MCF 10A (cell line): ENCODE data around the gene PLBD1. TPM values are rescaled to one million over a fixed set of nuclear protein-coding genes. Genes with fewer than 3 reads are reported as not detected.

ENCODE experiments used
- BruUV-seq: library from RNA; stranded (reverse); fragments of 400-500 nt; replicated peaks from 2 replicates; lab custom pipeline; 2021; lab: Mats Ljungman, UMichigan
- CTCF ChIA-PET: fragments of 300-600 bp; sonication (Branson Sonifier 250); formaldehyde crosslinking; extraction: SDS; loops from one replicate; lab custom pipeline; 2021; ENCODE audit warnings: antibody characterized with exemption, inconsistent platforms; lab: Yijun Ruan, JAX
- POLR2A ChIA-PET: fragments of 300-600, 350-650 bp; sonication (Branson Sonifier 250); formaldehyde crosslinking; extraction: SDS; loops from one replicate; lab custom pipeline; 2020; ENCODE audit warnings: antibody characterized with exemption, inconsistent platforms; lab: Yijun Ruan, JAX
- DNase-seq: peaks from one replicate; pipeline ENCODE4 v3.0.0-alpha.2; 2018; ENCODE audit not compliant: unreplicated experiment
- H3K27ac Mint-ChIP-seq: one replicate; pipeline ENCODE4 v1.8.0; 2022; ENCODE audit warnings: mild to moderate bottlenecking, low read depth, mixed read lengths; ENCODE audit not compliant: unreplicated experiment
- H3K27me3 Mint-ChIP-seq: one replicate; pipeline ENCODE4 v1.8.0; 2022; ENCODE audit warnings: mixed read lengths; ENCODE audit not compliant: insufficient read depth, unreplicated experiment
- H3K36me3 Mint-ChIP-seq: one replicate; pipeline ENCODE4 v1.8.0; 2022; ENCODE audit warnings: mild to moderate bottlenecking, moderate library complexity, mixed read lengths; ENCODE audit not compliant: insufficient read depth, unreplicated experiment
- H3K4me1 Mint-ChIP-seq: one replicate; pipeline ENCODE4 v1.8.0; 2022; ENCODE audit warnings: mixed read lengths; ENCODE audit not compliant: insufficient read depth, unreplicated experiment
- H3K4me3 Mint-ChIP-seq: one replicate; pipeline ENCODE4 v1.8.0; 2022; ENCODE audit warnings: mild to moderate bottlenecking, moderate library complexity, mixed read lengths; ENCODE audit not compliant: unreplicated experiment
- H3K9me3 Mint-ChIP-seq: one replicate; pipeline ENCODE4 v1.8.0; 2022; ENCODE audit warnings: mixed read lengths; ENCODE audit not compliant: unreplicated experiment
- intact Hi-C: fragments of 100-400 bp; cut with micrococcal nuclease; formaldehyde crosslinking; loops from 2 replicates; pipeline ENCODE4 v1.14.1; 2022
- total RNA-seq: library from RNA; stranded (reverse); gene quantifications from 2 replicates; pipeline ENCODE4 v1.2.3, GENCODE V29; 2022
- TF ChIP-seq, protein P1 (sequence below): fragments of 200-600 bp; IDR thresholded peaks from one replicate; pipeline ENCODE4 v1.8.0; 2022; ENCODE audit warnings: antibody characterized with exemption, mild to moderate bottlenecking; ENCODE audit not compliant: unreplicated experiment

The PLBD1 gene
- total RNA-seq, 1 experiment from 2014 or later = not detected

DNA sequence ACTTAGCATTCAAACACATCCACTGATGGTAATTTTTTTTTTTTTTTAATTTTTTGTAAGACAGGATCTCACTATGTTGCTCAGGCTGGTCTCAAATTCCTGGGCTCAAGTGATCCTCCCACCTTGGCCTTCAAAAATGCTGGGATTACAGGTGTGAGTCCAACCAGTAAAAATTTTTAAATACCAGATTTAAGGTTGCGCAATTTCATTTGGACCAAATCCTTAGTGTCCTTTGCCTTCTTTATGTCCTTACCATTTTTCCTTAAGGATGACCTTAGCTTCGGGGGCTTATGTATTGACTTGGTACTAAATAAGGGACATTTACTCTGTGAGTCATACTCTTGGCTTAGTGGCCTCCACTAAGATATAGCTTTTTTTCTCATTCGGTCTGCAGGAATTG is 4.1 kb upstream of the PLBD1 start:
- Mint-ChIP-seq H3K9me3 (no peaks in the 10 kb centered on the region), H3K27ac (no peak overlapping the region), H3K4me1 (no peaks in the 10 kb centered on the region), H3K36me3 (no peaks in the 10 kb centered on the region), H3K4me3 (no peak overlapping the region), H3K27me3 (no peaks in the 10 kb centered on the region)
- TF ChIP-seq, protein P1, sequence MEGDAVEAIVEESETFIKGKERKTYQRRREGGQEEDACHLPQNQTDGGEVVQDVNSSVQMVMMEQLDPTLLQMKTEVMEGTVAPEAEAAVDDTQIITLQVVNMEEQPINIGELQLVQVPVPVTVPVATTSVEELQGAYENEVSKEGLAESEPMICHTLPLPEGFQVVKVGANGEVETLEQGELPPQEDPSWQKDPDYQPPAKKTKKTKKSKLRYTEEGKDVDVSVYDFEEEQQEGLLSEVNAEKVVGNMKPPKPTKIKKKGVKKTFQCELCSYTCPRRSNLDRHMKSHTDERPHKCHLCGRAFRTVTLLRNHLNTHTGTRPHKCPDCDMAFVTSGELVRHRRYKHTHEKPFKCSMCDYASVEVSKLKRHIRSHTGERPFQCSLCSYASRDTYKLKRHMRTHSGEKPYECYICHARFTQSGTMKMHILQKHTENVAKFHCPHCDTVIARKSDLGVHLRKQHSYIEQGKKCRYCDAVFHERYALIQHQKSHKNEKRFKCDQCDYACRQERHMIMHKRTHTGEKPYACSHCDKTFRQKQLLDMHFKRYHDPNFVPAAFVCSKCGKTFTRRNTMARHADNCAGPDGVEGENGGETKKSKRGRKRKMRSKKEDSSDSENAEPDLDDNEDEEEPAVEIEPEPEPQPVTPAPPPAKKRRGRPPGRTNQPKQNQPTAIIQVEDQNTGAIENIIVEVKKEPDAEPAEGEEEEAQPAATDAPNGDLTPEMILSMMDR = no peak
- intact Hi-C loops = no loop called here
- ChIA-PET CTCF (interaction anchor here (0.5 to 1.7 kb wide), 4 partner anchors 45 to 113 kb away, joined by 3 to 4 read pairs (median 3); no protein-coding TSS in a partner anchor), POLR2A (no interaction called here)
- DNase-seq = no peak
- BruUV-seq = no TSS peak

DNA sequence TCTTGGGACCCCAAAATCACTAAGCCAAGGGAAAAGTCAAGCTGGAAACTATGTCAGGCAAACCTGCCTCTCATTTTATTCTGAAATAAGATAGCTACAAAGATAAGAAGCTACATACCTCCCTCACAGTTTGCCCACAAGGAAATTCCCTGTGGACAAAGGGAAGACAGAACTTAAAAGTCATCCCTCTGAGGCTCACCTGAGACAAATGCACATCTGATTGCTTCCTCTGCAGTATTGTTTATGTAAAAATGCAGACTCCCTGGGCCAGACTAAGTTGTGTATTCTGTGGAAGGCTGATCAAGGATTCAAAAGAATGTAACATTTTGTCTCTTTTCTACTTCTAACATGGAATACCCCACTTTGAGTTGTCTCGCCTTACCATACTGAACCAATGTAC is 2.5 kb upstream of the PLBD1 start:
- no peaks in the 10 kb centered on the region for H3K9me3 Mint-ChIP-seq
- TF ChIP-seq, protein P1 = no peak
- no peak overlapping the region for H3K27ac Mint-ChIP-seq
- POLR2A ChIA-PET = interaction anchor here (0.5 to 0.6 kb wide), 2 partner anchors 30 to 34 kb away, joined by 3 read pairs; no protein-coding TSS in a partner anchor
- no peaks in the 10 kb centered on the region for H3K4me1 Mint-ChIP-seq
- no TSS peak for BruUV-seq
- H3K27me3 Mint-ChIP-seq = no peaks in the 10 kb centered on the region
- no peaks in the 10 kb centered on the region for H3K36me3 Mint-ChIP-seq
- H3K4me3 Mint-ChIP-seq = no peak overlapping the region
- DNase-seq = no peak
- CTCF ChIA-PET = interaction anchor here (0.6 to 1.2 kb wide), 3 partner anchors 10 to 332 kb away, joined by 3 to 4 read pairs (median 3); no protein-coding TSS in a partner anchor
- intact Hi-C loops = no loop called here

- BruUV-seq = no TSS peak
- H3K27me3 Mint-ChIP-seq = no peaks in the 10 kb centered on the region
- intact Hi-C loops = no loop called here
- H3K36me3 Mint-ChIP-seq = no peaks in the 10 kb centered on the region
- ChIA-PET POLR2A (no interaction called here), CTCF (interaction anchor here (1.0 kb wide), 1 partner anchor 34 kb away, joined by 4 read pairs; no protein-coding TSS in a partner anchor)
- no peaks in the 10 kb centered on the region for H3K9me3 Mint-ChIP-seq
- TF ChIP-seq, protein P1 = no peak
- no peak overlapping the region for H3K4me3 Mint-ChIP-seq
- DNase-seq = no peak
- no peaks in the 10 kb centered on the region for H3K4me1 Mint-ChIP-seq
- no peak overlapping the region for H3K27ac Mint-ChIP-seq
Measured at GRCh38 chr12:14564336-14564959, 3.2 kb downstream of the PLBD1 start.

GRCh38 chr12:14563046-14563445 is 4.6 kb downstream of the PLBD1 start:
- TF ChIP-seq, protein P1 = no peak
- H3K4me1 Mint-ChIP-seq = no peaks in the 10 kb centered on the region
- no TSS peak for BruUV-seq
- no peaks in the 10 kb centered on the region for H3K27me3 Mint-ChIP-seq
- H3K4me3 Mint-ChIP-seq = no peak overlapping the region
- POLR2A ChIA-PET = no interaction called here
- no peaks in the 10 kb centered on the region for H3K36me3 Mint-ChIP-seq
- no peak for DNase-seq
- CTCF ChIA-PET = no interaction called here
- intact Hi-C loops = no loop called here
- no peaks in the 10 kb centered on the region for H3K9me3 Mint-ChIP-seq
- no peak overlapping the region for H3K27ac Mint-ChIP-seq
